Measurements from ENCODE around the gene CALR.
"Not testable (repeated sequence)": the region's sequence is repeated elsewhere in the genome, so short reads cannot be mapped to it uniquely, and the experiment has no call there.

CALR gene

GRCh38 chr19:12947702-12948611, 9.5 kb downstream of the CALR start:
- Histone ChIP-seq H3K36me3 (ENCODE audit: control insufficient read depth in 4 of 4, insufficient read depth in 4 of 4, low read length in 3 of 4) (peaks cover 16 to 67% (median 52%) of the 10 kb centered on the region in 4 experiments), H3K9me3 (ENCODE audit: control extremely low read depth in 1 of 5, control insufficient read depth in 4 of 5, insufficient read depth in 2 of 5, low read depth in 1 of 5, low read length in 4 of 5) (no peaks in the 10 kb centered on the region), H3K27ac (ENCODE audit: insufficient read depth in 1 of 2, low read depth in 1 of 2, low read length in 2 of 2, poor library complexity in 1 of 2, severe bottlenecking in 2 of 2) (peak overlapping the region in 1 of 2 experiments; percentile 92), H3K4me1 (ENCODE audit: control extremely low read depth in 1 of 4, control insufficient read depth in 4 of 4, insufficient read depth in 4 of 4, low read length in 3 of 4) (peaks cover 0 to 44% (median 33%) of the 10 kb centered on the region in 4 experiments), H3K27me3 (replicated peaks in 2 of 5; ENCODE audit: control insufficient read depth in 4 of 5, insufficient read depth in 5 of 5, low read length in 4 of 5) (no peaks in the 10 kb centered on the region), H3K4me3 (ENCODE audit: control insufficient read depth in 1 of 7, extremely low read depth in 1 of 7, insufficient read depth in 4 of 7, low read depth in 2 of 7, low read length in 6 of 7) (no peak overlapping the region)
- ChIA-PET POLR2A (no interaction called here), CTCF (interaction anchor here (1.3 kb wide), 1 partner anchor 17 kb away, joined by 5 read pairs; no protein-coding TSS in a partner anchor)
- DNase-seq = peak in 2 of 3 donors; percentile 64 to 71
- WGBS (ENCODE audit: insufficient coverage) = 95% methylated on average over 20 of the region's 28 CpGs

DNA sequence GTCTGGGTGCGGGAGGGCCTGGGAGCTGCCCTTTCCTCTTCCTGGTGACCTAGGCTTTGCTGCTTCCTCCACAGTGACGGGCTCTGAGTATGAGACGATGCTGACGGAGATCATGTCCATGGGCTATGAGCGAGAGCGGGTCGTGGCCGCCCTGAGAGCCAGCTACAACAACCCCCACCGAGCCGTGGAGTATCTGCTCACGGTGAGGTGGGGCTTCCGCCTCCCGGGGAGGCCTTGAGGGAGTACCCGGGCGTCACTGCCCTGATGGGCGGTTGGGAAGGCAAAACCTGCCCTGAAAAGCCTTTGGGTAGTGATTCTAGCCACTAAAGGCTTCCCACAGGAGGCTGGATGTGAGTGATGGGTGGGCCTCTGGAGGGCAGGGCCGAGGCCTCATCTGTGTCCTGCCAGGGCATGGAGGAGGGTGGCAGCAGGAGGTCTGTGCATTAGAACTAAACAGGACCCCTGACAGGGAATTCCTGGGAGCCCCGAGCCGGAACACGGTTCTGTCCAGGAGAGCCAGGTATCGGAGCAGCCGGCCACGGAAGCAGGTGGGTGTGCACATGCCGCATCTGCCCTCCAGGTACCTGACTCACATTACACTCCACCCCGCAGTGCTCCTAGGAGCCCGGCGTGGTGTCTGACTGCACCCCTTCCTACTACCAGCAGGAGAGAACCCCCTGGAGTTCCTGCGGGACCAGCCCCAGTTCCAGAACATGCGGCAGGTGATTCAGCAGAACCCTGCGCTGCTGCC, 10.4 kb downstream of the CALR start:
- Histone ChIP-seq H3K36me3 (ENCODE audit: control insufficient read depth in 4 of 4, insufficient read depth in 4 of 4, low read length in 3 of 4) (peaks cover 10 to 66% (median 50%) of the 10 kb centered on the region in 4 experiments), H3K4me1 (ENCODE audit: control extremely low read depth in 1 of 4, control insufficient read depth in 4 of 4, insufficient read depth in 4 of 4, low read length in 3 of 4) (peaks cover 0 to 46% (median 36%) of the 10 kb centered on the region in 4 experiments), H3K27me3 (replicated peaks in 2 of 5; ENCODE audit: control insufficient read depth in 4 of 5, insufficient read depth in 5 of 5, low read length in 4 of 5) (no peaks in the 10 kb centered on the region), H3K27ac (ENCODE audit: insufficient read depth in 1 of 2, low read depth in 1 of 2, low read length in 2 of 2, poor library complexity in 1 of 2, severe bottlenecking in 2 of 2) (peak overlapping the region in 1 of 2 experiments; percentile 43), H3K9me3 (ENCODE audit: control extremely low read depth in 1 of 5, control insufficient read depth in 4 of 5, insufficient read depth in 2 of 5, low read depth in 1 of 5, low read length in 4 of 5) (no peaks in the 10 kb centered on the region), H3K4me3 (ENCODE audit: control insufficient read depth in 1 of 7, extremely low read depth in 1 of 7, insufficient read depth in 4 of 7, low read depth in 2 of 7, low read length in 6 of 7) (no peak overlapping the region)
- WGBS (ENCODE audit: insufficient coverage) = 96% methylated on average over 26 of the region's 30 CpGs
- POLR2A ChIA-PET = no interaction called here
- CTCF ChIA-PET = interaction anchor here (1.1 to 1.3 kb wide), 2 partner anchors 16 kb away, joined by 5 to 6 read pairs; no protein-coding TSS in a partner anchor
- no peak for DNase-seq

- Histone ChIP-seq H3K4me3 (ENCODE audit: control insufficient read depth in 1 of 7, extremely low read depth in 1 of 7, insufficient read depth in 4 of 7, low read depth in 2 of 7, low read length in 6 of 7) (no peak overlapping the region), H3K4me1 (ENCODE audit: control extremely low read depth in 1 of 4, control insufficient read depth in 4 of 4, insufficient read depth in 4 of 4, low read length in 3 of 4) (peaks cover 0 to 52% (median 43%) of the 10 kb centered on the region in 4 experiments), H3K36me3 (ENCODE audit: control insufficient read depth in 4 of 4, insufficient read depth in 4 of 4, low read length in 3 of 4) (peaks cover 10 to 67% (median 48%) of the 10 kb centered on the region in 4 experiments), H3K27me3 (replicated peaks in 2 of 5; ENCODE audit: control insufficient read depth in 4 of 5, insufficient read depth in 5 of 5, low read length in 4 of 5) (no peaks in the 10 kb centered on the region), H3K27ac (ENCODE audit: insufficient read depth in 1 of 2, low read depth in 1 of 2, low read length in 2 of 2, poor library complexity in 1 of 2, severe bottlenecking in 2 of 2) (peak overlapping the region in 1 of 2 experiments; percentile 43), H3K9me3 (ENCODE audit: control extremely low read depth in 1 of 5, control insufficient read depth in 4 of 5, insufficient read depth in 2 of 5, low read depth in 1 of 5, low read length in 4 of 5) (no peaks in the 10 kb centered on the region)
- DNase-seq = no peak
- ChIA-PET POLR2A (no interaction called here), CTCF (interaction anchor here (1.1 kb wide), 1 partner anchor 16 kb away, joined by 6 read pairs; no protein-coding TSS in a partner anchor)
- over 99% methylated on average over 10 of the region's 16 CpGs for WGBS (ENCODE audit: insufficient coverage)
Observed at GRCh38 chr19:12949363-12950283, 11.2 kb downstream of the CALR start.

DNA sequence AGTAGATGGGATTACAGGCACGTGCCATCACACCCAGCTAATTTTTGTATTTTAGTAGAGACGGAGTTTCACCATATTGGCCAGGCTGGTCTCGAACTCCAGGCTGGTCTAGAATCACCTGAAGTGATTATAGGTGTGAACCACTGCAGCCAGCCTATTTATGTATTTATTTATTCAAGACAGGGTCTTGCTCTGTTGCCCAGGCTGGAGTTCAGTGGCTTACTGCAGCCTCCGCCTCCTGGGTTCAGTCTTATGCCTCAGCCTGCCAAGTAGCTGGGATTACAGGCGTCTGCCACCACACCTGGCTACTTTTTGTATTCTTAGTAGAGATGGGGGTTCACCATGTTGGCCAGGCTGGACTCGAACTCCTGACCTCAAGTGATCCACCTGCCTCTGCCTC, 13.6 kb downstream of the CALR start:
- CTCF ChIA-PET = interaction anchor here (0.8 kb wide), 1 partner anchor 69 kb away, joined by 3 read pairs; no protein-coding TSS in a partner anchor
- WGBS (ENCODE audit: insufficient coverage) = 95% methylated on average over 6 of the region's 6 CpGs
- H3K9me3 ChIP-seq (ENCODE audit: control extremely low read depth in 1 of 5, control insufficient read depth in 4 of 5, insufficient read depth in 2 of 5, low read depth in 1 of 5, low read length in 4 of 5); POLR2A ChIA-PET; DNase-seq; H3K27me3 ChIP-seq (replicated peaks in 2 of 5; ENCODE audit: control insufficient read depth in 4 of 5, insufficient read depth in 5 of 5, low read length in 4 of 5); H3K4me3 ChIP-seq (ENCODE audit: control insufficient read depth in 1 of 7, extremely low read depth in 1 of 7, insufficient read depth in 4 of 7, low read depth in 2 of 7, low read length in 6 of 7): not testable (repeated sequence)
- Histone ChIP-seq H3K4me1 (ENCODE audit: control extremely low read depth in 1 of 4, control insufficient read depth in 4 of 4, insufficient read depth in 4 of 4, low read length in 3 of 4) (peaks cover 0 to 57% (median 50%) of the 10 kb centered on the region in 4 experiments), H3K27ac (ENCODE audit: insufficient read depth in 1 of 2, low read depth in 1 of 2, low read length in 2 of 2, poor library complexity in 1 of 2, severe bottlenecking in 2 of 2) (peak overlapping the region; percentile 84 to 94), H3K36me3 (ENCODE audit: control insufficient read depth in 4 of 4, insufficient read depth in 4 of 4, low read length in 3 of 4) (peaks cover 11 to 72% (median 49%) of the 10 kb centered on the region in 4 experiments)

DNA sequence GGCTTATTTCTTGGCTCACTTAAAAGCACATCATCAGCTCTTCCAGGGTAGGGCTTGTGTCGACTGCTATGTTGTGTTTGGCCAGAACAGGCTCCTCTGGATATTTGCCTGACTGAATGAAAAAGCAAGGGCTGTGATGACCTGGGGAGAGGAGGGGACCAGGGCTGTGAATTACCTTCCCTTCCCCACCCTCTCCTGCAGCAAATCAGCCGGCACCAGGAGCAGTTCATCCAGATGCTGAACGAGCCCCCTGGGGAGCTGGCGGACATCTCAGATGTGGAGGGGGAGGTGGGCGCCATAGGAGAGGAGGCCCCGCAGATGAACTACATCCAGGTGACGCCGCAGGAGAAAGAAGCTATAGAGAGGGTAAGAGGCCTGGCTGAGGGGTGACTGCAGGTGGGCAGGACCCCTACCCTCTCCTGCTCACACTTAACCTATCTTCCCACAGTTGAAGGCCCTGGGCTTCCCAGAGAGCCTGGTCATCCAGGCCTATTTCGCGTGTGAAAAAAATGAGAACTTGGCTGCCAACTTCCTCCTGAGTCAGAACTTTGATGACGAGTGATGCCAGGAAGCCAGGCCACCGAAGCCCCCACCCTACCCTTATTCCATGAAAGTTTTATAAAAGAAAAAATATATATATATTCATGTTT, 14.2 kb downstream of the CALR start:
- peaks cover 11 to 68% (median 48%) of the 10 kb centered on the region in 4 experiments for H3K36me3 ChIP-seq (ENCODE audit: control insufficient read depth in 4 of 4, insufficient read depth in 4 of 4, low read length in 3 of 4)
- H3K27me3 ChIP-seq (replicated peaks in 2 of 5; ENCODE audit: control insufficient read depth in 4 of 5, insufficient read depth in 5 of 5, low read length in 4 of 5) = no peaks in the 10 kb centered on the region
- CTCF ChIA-PET = interaction anchor here (0.8 to 4.9 kb wide), 3 partner anchors 12 to 70 kb away, joined by 3 to 47 read pairs (median 4); no protein-coding TSS in a partner anchor
- H3K4me3 ChIP-seq (ENCODE audit: control insufficient read depth in 1 of 7, extremely low read depth in 1 of 7, insufficient read depth in 4 of 7, low read depth in 2 of 7, low read length in 6 of 7) = no peak overlapping the region
- peak overlapping the region; percentile 84 to 94 for H3K27ac ChIP-seq (ENCODE audit: insufficient read depth in 1 of 2, low read depth in 1 of 2, low read length in 2 of 2, poor library complexity in 1 of 2, severe bottlenecking in 2 of 2)
- peaks cover 0 to 53% (median 47%) of the 10 kb centered on the region in 4 experiments for H3K4me1 ChIP-seq (ENCODE audit: control extremely low read depth in 1 of 4, control insufficient read depth in 4 of 4, insufficient read depth in 4 of 4, low read length in 3 of 4)
- no peaks in the 10 kb centered on the region for H3K9me3 ChIP-seq (ENCODE audit: control extremely low read depth in 1 of 5, control insufficient read depth in 4 of 5, insufficient read depth in 2 of 5, low read depth in 1 of 5, low read length in 4 of 5)
- POLR2A ChIA-PET = interaction anchor here (0.7 to 2.4 kb wide), 2 partner anchors 9 to 135 kb away, joined by 3 to 11 read pairs; partner anchors contain the start of gene RAD23A
- 82% methylated on average over 2 of the region's 12 CpGs for WGBS (ENCODE audit: insufficient coverage)
- DNase-seq = peak in 2 of 3 donors; percentile 55 to 58

Measured in common myeloid progenitor, CD34-positive (primary cell).